ENCODE data around the gene ABHD8. TPM values are rescaled to one million over a fixed set of nuclear protein-coding genes. Genes with fewer than 3 reads are reported as not detected.

Gene ABHD8
- total and polyA plus RNA-seq, 3 experiments from 2014 or later = 5.2 to 8.3 (median 6.0) TPM

- DNase-seq = no peak
- Histone ChIP-seq H3K36me3 (ENCODE audit: insufficient read depth, low read length) (no peaks in the 10 kb centered on the region), H3K27ac (ENCODE audit: low read depth, low read length) (peak overlapping the region; percentile 70), H3K27me3 (ENCODE audit: insufficient read depth, low read length, poor library complexity, severe bottlenecking) (no peaks in the 10 kb centered on the region), H3K4me1 (ENCODE audit: insufficient read depth, low read length) (peaks cover 8% of the 10 kb centered on the region), H3K4me3 (ENCODE audit: low read length) (no peak overlapping the region), H3K9me3 (ENCODE audit: low read length) (no peaks in the 10 kb centered on the region)
- CTCF ChIA-PET = interaction anchor here (1.6 kb wide), 1 partner anchor 39 kb away, joined by 5 read pairs; no protein-coding TSS in a partner anchor
- Mint-ChIP-seq H3K36me3 (no peaks in the 10 kb centered on the region), H3K4me3 (peak overlapping the region in 6 of 7 donors; percentile 29 to 70 (median 46)), H3K9me3 (no peaks in the 10 kb centered on the region), H3K4me1 (peaks cover 3 to 12% (median 4%) of the 10 kb centered on the region in 3 donors), H3K27ac (peak overlapping the region in 3 of 8 donors; percentile 10 to 29 (median 20)), H3K27me3 (peaks cover 3 to 8% of the 10 kb centered on the region in 2 donors)
- POLR2A ChIA-PET = interaction anchor here (0.6 kb wide), 1 partner anchor 116 kb away, joined by 3 read pairs; no protein-coding TSS in a partner anchor
Observed at GRCh38 chr19:17243211-17243829, 59.9 kb downstream of the ABHD8 start.

GRCh38 chr19:17242431-17243208, 60.6 kb downstream of the ABHD8 start:
- Mint-ChIP-seq H3K27me3 (peaks cover 3 to 7% of the 10 kb centered on the region in 2 donors), H3K36me3 (no peaks in the 10 kb centered on the region), H3K4me1 (peaks cover 3 to 12% (median 4%) of the 10 kb centered on the region in 3 donors), H3K27ac (peak overlapping the region in 5 of 8 donors; percentile 10 to 94 (median 18)), H3K9me3 (no peaks in the 10 kb centered on the region), H3K4me3 (peak overlapping the region in 2 of 7 donors; percentile 32 to 68)
- H3K27ac ChIP-seq (ENCODE audit: low read depth, low read length) = no peak overlapping the region
- POLR2A ChIA-PET = interaction anchor here (0.6 to 1.4 kb wide), 2 partner anchors 24 to 115 kb away, joined by 3 to 4 read pairs; no protein-coding TSS in a partner anchor
- no peak overlapping the region for H3K4me3 ChIP-seq (ENCODE audit: low read length)
- no peaks in the 10 kb centered on the region for H3K36me3 ChIP-seq (ENCODE audit: insufficient read depth, low read length)
- no peak for DNase-seq
- no peaks in the 10 kb centered on the region for H3K27me3 ChIP-seq (ENCODE audit: insufficient read depth, low read length, poor library complexity, severe bottlenecking)
- CTCF ChIA-PET = interaction anchor here (1.6 kb wide), 1 partner anchor 40 kb away, joined by 5 read pairs; no protein-coding TSS in a partner anchor
- peaks cover 8% of the 10 kb centered on the region for H3K4me1 ChIP-seq (ENCODE audit: insufficient read depth, low read length)
- H3K9me3 ChIP-seq (ENCODE audit: low read length) = no peaks in the 10 kb centered on the region

Other genes with a start within 250 kb of the ABHD8 start
- gene HAUS8, start 228.0 kb downstream of the ABHD8 start, total RNA-seq = 10 to 100 TPM; 33.4 to 36.4 TPM
- gene HAUS8, start 228.0 kb downstream of the ABHD8 start, polyA plus RNA-seq = 9.7 TPM
- 100 to 1,000 TPM; 104 to 108 TPM for gene MYO9B, start 227.6 kb downstream of the ABHD8 start, total RNA-seq
- 24.9 TPM for gene MYO9B, start 227.6 kb downstream of the ABHD8 start, polyA plus RNA-seq
- 10 to 100 TPM; 31.9 to 35.4 TPM for gene USE1, start 88.1 kb downstream of the ABHD8 start, total RNA-seq
- gene USE1, start 88.1 kb downstream of the ABHD8 start, polyA plus RNA-seq = 33.6 TPM
- 10 to 100 TPM; 15.0 to 16.8 TPM for gene OCEL1, start 77.2 kb downstream of the ABHD8 start, total RNA-seq
- gene OCEL1, start 77.2 kb downstream of the ABHD8 start, polyA plus RNA-seq = 35.5 TPM
- gene NR2F6, start 57.5 kb downstream of the ABHD8 start, total RNA-seq = 1 to 10 TPM; 7.4 to 7.8 TPM
- gene NR2F6, start 57.5 kb downstream of the ABHD8 start, polyA plus RNA-seq = 0.94 TPM
- gene USHBP1, start 38.7 kb downstream of the ABHD8 start, total RNA-seq = under 1 TPM; 0.07 to 0.27 TPM
- gene USHBP1, start 38.7 kb downstream of the ABHD8 start, polyA plus RNA-seq = not detected
- 100 to 1,000 TPM; 124 to 132 TPM for gene BABAM1, start 36.0 kb downstream of the ABHD8 start, total RNA-seq
- 114 TPM for gene BABAM1, start 36.0 kb downstream of the ABHD8 start, polyA plus RNA-seq
- 10 to 100 TPM; 15.2 to 16.2 TPM for gene ANKLE1, start 21.5 kb downstream of the ABHD8 start, total RNA-seq
- 0.47 TPM for gene ANKLE1, start 21.5 kb downstream of the ABHD8 start, polyA plus RNA-seq
- 100 to 1,000 TPM; 136 to 138 TPM for gene MRPL34, start 2.4 kb upstream of the ABHD8 start, total RNA-seq
- 227 TPM for gene MRPL34, start 2.4 kb upstream of the ABHD8 start, polyA plus RNA-seq
- gene DDA1, start 6.1 kb upstream of the ABHD8 start, total RNA-seq = 10 to 100 TPM; 47.9 to 51.1 TPM
- 34.7 TPM for gene DDA1, start 6.1 kb upstream of the ABHD8 start, polyA plus RNA-seq
- gene ANO8, start 31.4 kb upstream of the ABHD8 start, total RNA-seq = 1 to 10 TPM; 4.1 to 5.1 TPM
- gene ANO8, start 31.4 kb upstream of the ABHD8 start, polyA plus RNA-seq = 0.43 TPM
- 10 to 100 TPM; 47.3 to 55.7 TPM for gene GTPBP3, start 34.1 kb upstream of the ABHD8 start, total RNA-seq
- 13.3 TPM for gene GTPBP3, start 34.1 kb upstream of the ABHD8 start, polyA plus RNA-seq
- not detected for gene PLVAP, start 73.9 kb upstream of the ABHD8 start, total RNA-seq
- gene PLVAP, start 73.9 kb upstream of the ABHD8 start, polyA plus RNA-seq = not detected
- 1 to 10 TPM; 1.1 to 1.5 TPM for gene CCDC194, start 90.8 kb upstream of the ABHD8 start, total RNA-seq
- gene CCDC194, start 90.8 kb upstream of the ABHD8 start, polyA plus RNA-seq = not detected
- 100 to 1,000 TPM; 116 to 124 TPM for gene BST2, start 102.2 kb upstream of the ABHD8 start, total RNA-seq
- 192 TPM for gene BST2, start 102.2 kb upstream of the ABHD8 start, polyA plus RNA-seq
- 10 to 100 TPM; 34.5 to 39.2 TPM for gene MVB12A, start 116.6 kb upstream of the ABHD8 start, total RNA-seq
- gene MVB12A, start 116.6 kb upstream of the ABHD8 start, polyA plus RNA-seq = 26.9 TPM
- gene TMEM221, start 145.2 kb upstream of the ABHD8 start, total RNA-seq = not detected
- gene TMEM221, start 145.2 kb upstream of the ABHD8 start, polyA plus RNA-seq = not detected
- gene NXNL1, start 157.5 kb upstream of the ABHD8 start, total RNA-seq = not detected
- not detected for gene NXNL1, start 157.5 kb upstream of the ABHD8 start, polyA plus RNA-seq
- 1 to 10 TPM; 2.0 to 3.7 TPM for gene SLC27A1, start 167.1 kb upstream of the ABHD8 start, total RNA-seq
- 6.6 TPM for gene SLC27A1, start 167.1 kb upstream of the ABHD8 start, polyA plus RNA-seq
- gene PGLS, start 208.2 kb upstream of the ABHD8 start, total RNA-seq = 10 to 100 TPM; 56.6 to 71.1 TPM
- 78.4 TPM for gene PGLS, start 208.2 kb upstream of the ABHD8 start, polyA plus RNA-seq

Measured in CD8-positive, alpha-beta memory T cell (primary cell).